ENCODE data around the gene MVP.
A peak's percentile ranks its signal among the peaks of the same experiment; 100 is the strongest.

DNA sequence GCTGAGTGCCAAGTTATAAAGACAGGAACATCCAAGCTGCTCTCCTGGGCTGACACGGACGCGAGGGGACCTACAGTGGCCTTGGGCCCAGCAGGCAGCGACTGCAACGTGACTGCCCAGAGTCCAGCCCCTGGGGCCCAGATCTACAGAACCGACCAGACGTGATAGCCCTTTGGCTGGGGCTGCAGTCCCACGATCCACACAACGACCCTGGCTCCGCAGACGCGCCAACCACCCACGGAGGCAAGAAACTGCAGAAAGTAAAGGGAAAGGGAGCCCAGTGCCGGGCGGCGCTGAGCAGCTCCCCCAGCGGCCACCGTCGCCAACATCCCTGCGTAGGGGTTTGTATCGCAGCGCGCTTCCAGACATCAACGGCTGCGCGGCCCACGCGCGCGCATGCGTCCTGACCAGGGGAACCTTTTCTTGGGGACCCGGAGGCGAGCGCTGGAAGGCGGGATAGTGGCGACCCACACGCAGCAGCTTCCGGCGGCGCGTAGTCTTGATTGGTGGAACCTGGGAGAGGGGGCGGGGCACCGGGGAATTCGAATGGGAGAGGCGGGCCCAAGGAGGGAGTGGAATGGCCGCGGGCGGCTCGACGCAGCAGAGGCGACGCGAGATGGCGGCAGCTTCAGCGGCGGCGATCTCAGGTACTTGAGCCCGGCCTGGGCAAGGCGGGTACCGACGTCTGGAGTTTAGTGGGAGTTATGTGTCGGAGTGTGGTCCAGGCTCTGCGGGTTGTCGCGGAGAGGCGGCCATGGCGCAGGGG lies 29.9 kb upstream of the MVP start, which contains the start of gene KIF22:
- peak; percentile 96 for TF ChIP-seq POLR2AphosphoS5 (IDR thresholded peaks at IDR 0.05; ENCODE audit: borderline replicate concordance, low read depth, low read length)
- no peak for TF ChIP-seq EZH2 (IDR thresholded peaks at IDR 0.05)
- peak; percentile 58 for TF ChIP-seq FOXP2 (optimal IDR thresholded peaks at IDR 0.05; ENCODE audit: control extremely low read depth, extremely low read length, insufficient read depth)

All from SK-N-MC (cell line).